Neural cell (in vitro differentiated cells): ENCODE measurements around the gene GPI. TPM values are rescaled to one million over a fixed set of nuclear protein-coding genes. Genes with fewer than 3 reads are reported as not detected.
A peak's percentile ranks its signal among the peaks of the same experiment; 100 is the strongest.

ENCODE experiments used
- H2AFZ ChIP-seq: fragments of 200-600, 300-800 bp; sonication (generic), shearing (Covaris generic); 2 replicates; pipeline ENCODE4 v1.6.0; 2014; ENCODE audit warnings: low read depth, mild to moderate bottlenecking, antibody characterized with exemption, low read length, moderate library complexity
- H3F3A ChIP-seq: fragments of 200-600 bp; shearing (Covaris generic); 2 replicates; pipeline ENCODE4 v1.6.1; 2016; ENCODE audit warnings: mild to moderate bottlenecking, moderate library complexity, mixed read lengths, antibody characterized with exemption, low read length; ENCODE audit not compliant: insufficient read depth, poor library complexity, severe bottlenecking
- H3K27ac ChIP-seq: fragments of 200-600, 300-800 bp; sonication (generic), shearing (Covaris generic); 2 replicates; pipeline ENCODE4 v1.5.1; 2014; ENCODE audit warnings: mild to moderate bottlenecking, low read length, moderate library complexity
- H3K27me3 ChIP-seq: fragments of 300-800, 200-600 bp; sonication (generic), shearing (Covaris generic); 2 replicates; pipeline ENCODE4 v1.6.0; 2014; ENCODE audit warnings: mild to moderate bottlenecking, low read depth, low read length, moderate library complexity; ENCODE audit not compliant: insufficient read depth
- H3K36me3 ChIP-seq: fragments of 300-800, 200-600 bp; sonication (generic), shearing (Covaris generic); 2 replicates; pipeline ENCODE4 v1.5.1; 2014; ENCODE audit warnings: mild to moderate bottlenecking, antibody characterized with exemption, low read length, moderate library complexity; ENCODE audit not compliant: insufficient read depth
- H3K4me2 ChIP-seq: fragments of 300-800, 200-600 bp; sonication (generic), shearing (Covaris generic); 2 replicates; pipeline ENCODE4 v1.6.0; 2014; ENCODE audit warnings: mild to moderate bottlenecking, low read length
- H3K4me3 ChIP-seq: fragments of 300-800, 200-600 bp; sonication (generic), shearing (Covaris generic); 2 replicates; pipeline ENCODE4 v1.5.1; 2014; ENCODE audit warnings: mild to moderate bottlenecking, low read length, moderate library complexity
- H3K79me2 ChIP-seq: fragments of 200-600 bp; shearing (Covaris generic); replicated peaks from 2 replicates; pipeline ENCODE4 v1.6.0; 2014; ENCODE audit warnings: mild to moderate bottlenecking, low read length, moderate library complexity; ENCODE audit not compliant: insufficient read depth
- H3K9ac ChIP-seq: fragments of 300-800, 200-600 bp; sonication (generic), shearing (Covaris generic); 2 replicates; pipeline ENCODE4 v1.6.1; 2016; ENCODE audit warnings: mild to moderate bottlenecking, low read length, mixed read lengths
- H3K9me2 ChIP-seq: fragments of 200-600 bp; shearing (Covaris generic); 2 replicates; pipeline ENCODE4 v1.6.1; 2016; ENCODE audit warnings: mild to moderate bottlenecking, low read length, mixed read lengths; ENCODE audit not compliant: insufficient read depth
- H3K9me3 ChIP-seq: fragments of 200-600, 300-800 bp; sonication (generic), shearing (Covaris generic); 2 replicates; pipeline ENCODE4 v1.6.1; 2016; ENCODE audit warnings: mild to moderate bottlenecking, mixed run types, low read length, moderate library complexity, mixed read lengths
- H4K20me1 ChIP-seq: fragments of 200-600 bp; shearing (Covaris generic); 2 replicates; pipeline ENCODE4 v1.6.1; 2016; ENCODE audit warnings: mild to moderate bottlenecking, mixed run types; ENCODE audit not compliant: insufficient read depth
- EP300 ChIP-seq: fragments of 450-650 bp; conservative IDR thresholded peaks from 2 replicates; pipeline ENCODE4 v1.6.1; 2014; ENCODE audit warnings: antibody characterized with exemption, mild to moderate bottlenecking, moderate library complexity; ENCODE audit not compliant: poor library complexity, severe bottlenecking
- EZH2 ChIP-seq: fragments of 200-600, 300-800 bp; shearing (Covaris generic), sonication (generic); IDR thresholded peaks from 2 replicates; pipeline ENCODE4 v1.6.1; 2014; ENCODE audit warnings: antibody characterized with exemption, low read length, borderline replicate concordance, mild to moderate bottlenecking; ENCODE audit not compliant: insufficient read depth, poor library complexity, severe bottlenecking
- MXI1 ChIP-seq: fragments of 450-650 bp; conservative IDR thresholded peaks from 2 replicates; pipeline ENCODE4 v1.6.1; 2014; ENCODE audit warnings: antibody characterized with exemption, mild to moderate bottlenecking; ENCODE audit not compliant: poor library complexity, severe bottlenecking
- POLR2AphosphoS5 ChIP-seq: IDR thresholded peaks from 2 replicates; pipeline ENCODE4 v1.6.1; 2012
- RAD21 ChIP-seq: fragments of 450-650 bp; conservative IDR thresholded peaks from 2 replicates; pipeline ENCODE4 v1.6.1; 2014; ENCODE audit warnings: antibody characterized with exemption, mild to moderate bottlenecking, moderate library complexity
- SMC3 ChIP-seq: fragments of 450-650 bp; conservative IDR thresholded peaks from 2 replicates; pipeline ENCODE4 v1.6.1; 2014; ENCODE audit warnings: antibody characterized with exemption, mild to moderate bottlenecking, moderate library complexity; ENCODE audit not compliant: poor library complexity
- TAF1 ChIP-seq: IDR thresholded peaks from 2 replicates; pipeline ENCODE4 v1.6.1; 2012; ENCODE audit warnings: low read depth
- polyA minus RNA-seq: library from RNA; depleted of rRNA, polyadenylated mRNA; stranded (reverse); fragments of >200 nt; gene quantifications from 2 replicates; pipeline ENCODE4 v1.2.3, GENCODE V29; 2014
- polyA plus RNA-seq: library from polyadenylated mRNA; depleted of rRNA; stranded (reverse); fragments of >200 nt; gene quantifications from 2 replicates; pipeline ENCODE4 v1.2.3, GENCODE V29; 2014
- TF ChIP-seq, protein P1 (sequence below): IDR thresholded peaks from 2 replicates; pipeline ENCODE4 v1.6.1; 2012; ENCODE audit warnings: borderline replicate concordance
- TF ChIP-seq, protein P2 (sequence below): fragments of 450-650 bp; IDR thresholded peaks from 2 replicates; pipeline ENCODE4 v1.5.1; 2014; ENCODE audit warnings: antibody characterized with exemption, mild to moderate bottlenecking, moderate library complexity; ENCODE audit not compliant: poor library complexity, severe bottlenecking

The GPI gene
- 113 and 124 TPM in 2 replicates for polyA plus RNA-seq
- 137 and 144 TPM in 2 replicates for polyA minus RNA-seq

DNA sequence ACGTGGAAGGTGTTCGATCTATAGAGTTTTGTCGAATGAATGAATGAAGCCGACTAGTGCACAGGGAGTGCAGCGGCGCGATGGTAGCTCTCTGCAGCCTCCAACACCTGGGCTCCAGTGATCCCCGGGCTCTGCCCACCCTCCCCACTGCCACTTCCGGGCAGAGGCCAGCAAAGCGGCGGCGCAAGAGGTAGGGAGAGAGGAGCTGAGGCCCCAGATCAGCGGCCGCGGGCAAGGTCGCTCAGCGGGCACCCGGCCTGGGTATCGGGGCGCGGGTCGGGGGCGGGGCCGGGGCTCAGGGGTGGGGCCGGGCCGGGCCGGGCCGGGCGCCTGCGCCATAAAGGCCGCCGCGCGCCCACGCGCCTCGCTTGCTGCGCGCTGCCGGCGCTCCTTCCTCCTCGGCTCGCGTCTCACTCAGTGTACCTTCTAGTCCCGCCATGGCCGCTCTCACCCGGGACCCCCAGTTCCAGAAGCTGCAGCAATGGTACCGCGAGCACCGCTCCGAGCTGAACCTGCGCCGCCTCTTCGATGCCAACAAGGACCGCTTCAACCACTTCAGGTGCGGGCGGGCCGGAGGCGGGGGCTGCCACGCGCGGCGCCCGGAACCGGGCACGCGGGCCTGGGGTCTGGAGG lies at the start of gene GPI:
TSS of gene GPI (plus strand) at position 367 of the 633 bp plus-strand sequence. CDS start at position 438, 71 bp downstream.
- no peaks in the 10 kb centered on the region for H3F3A ChIP-seq
- H2AFZ ChIP-seq = peak within 1 kb of the TSS; percentile 42
- peak within 1 kb of the TSS; percentile 90 for H3K4me3 ChIP-seq
- H3K27me3 ChIP-seq = no peaks in the 10 kb centered on the region
- H3K9ac ChIP-seq = peak within 1 kb of the TSS; percentile 80
- H3K9me2 ChIP-seq = no peaks in the 10 kb centered on the region
- H3K27ac ChIP-seq = peak within 1 kb of the TSS; percentile 53
- H3K4me2 ChIP-seq = peak within 1 kb of the TSS; percentile 63
- no peaks in the 10 kb centered on the region for H3K36me3 ChIP-seq
- no peaks in the 10 kb centered on the region for H4K20me1 ChIP-seq
- H3K79me2 ChIP-seq = no peaks in the 10 kb centered on the region
- no peaks in the 10 kb centered on the region for H3K9me3 ChIP-seq
- no peak for TF ChIP-seq RAD21
- peak; percentile 54 for TF ChIP-seq POLR2AphosphoS5
- TF ChIP-seq TAF1 = no peak
- TF ChIP-seq, protein P1, sequence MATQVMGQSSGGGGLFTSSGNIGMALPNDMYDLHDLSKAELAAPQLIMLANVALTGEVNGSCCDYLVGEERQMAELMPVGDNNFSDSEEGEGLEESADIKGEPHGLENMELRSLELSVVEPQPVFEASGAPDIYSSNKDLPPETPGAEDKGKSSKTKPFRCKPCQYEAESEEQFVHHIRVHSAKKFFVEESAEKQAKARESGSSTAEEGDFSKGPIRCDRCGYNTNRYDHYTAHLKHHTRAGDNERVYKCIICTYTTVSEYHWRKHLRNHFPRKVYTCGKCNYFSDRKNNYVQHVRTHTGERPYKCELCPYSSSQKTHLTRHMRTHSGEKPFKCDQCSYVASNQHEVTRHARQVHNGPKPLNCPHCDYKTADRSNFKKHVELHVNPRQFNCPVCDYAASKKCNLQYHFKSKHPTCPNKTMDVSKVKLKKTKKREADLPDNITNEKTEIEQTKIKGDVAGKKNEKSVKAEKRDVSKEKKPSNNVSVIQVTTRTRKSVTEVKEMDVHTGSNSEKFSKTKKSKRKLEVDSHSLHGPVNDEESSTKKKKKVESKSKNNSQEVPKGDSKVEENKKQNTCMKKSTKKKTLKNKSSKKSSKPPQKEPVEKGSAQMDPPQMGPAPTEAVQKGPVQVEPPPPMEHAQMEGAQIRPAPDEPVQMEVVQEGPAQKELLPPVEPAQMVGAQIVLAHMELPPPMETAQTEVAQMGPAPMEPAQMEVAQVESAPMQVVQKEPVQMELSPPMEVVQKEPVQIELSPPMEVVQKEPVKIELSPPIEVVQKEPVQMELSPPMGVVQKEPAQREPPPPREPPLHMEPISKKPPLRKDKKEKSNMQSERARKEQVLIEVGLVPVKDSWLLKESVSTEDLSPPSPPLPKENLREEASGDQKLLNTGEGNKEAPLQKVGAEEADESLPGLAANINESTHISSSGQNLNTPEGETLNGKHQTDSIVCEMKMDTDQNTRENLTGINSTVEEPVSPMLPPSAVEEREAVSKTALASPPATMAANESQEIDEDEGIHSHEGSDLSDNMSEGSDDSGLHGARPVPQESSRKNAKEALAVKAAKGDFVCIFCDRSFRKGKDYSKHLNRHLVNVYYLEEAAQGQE = peak; percentile 15
- TF ChIP-seq EZH2 = no peak
- TF ChIP-seq SMC3 = no peak
- no peak for TF ChIP-seq EP300
- TF ChIP-seq, protein P2, sequence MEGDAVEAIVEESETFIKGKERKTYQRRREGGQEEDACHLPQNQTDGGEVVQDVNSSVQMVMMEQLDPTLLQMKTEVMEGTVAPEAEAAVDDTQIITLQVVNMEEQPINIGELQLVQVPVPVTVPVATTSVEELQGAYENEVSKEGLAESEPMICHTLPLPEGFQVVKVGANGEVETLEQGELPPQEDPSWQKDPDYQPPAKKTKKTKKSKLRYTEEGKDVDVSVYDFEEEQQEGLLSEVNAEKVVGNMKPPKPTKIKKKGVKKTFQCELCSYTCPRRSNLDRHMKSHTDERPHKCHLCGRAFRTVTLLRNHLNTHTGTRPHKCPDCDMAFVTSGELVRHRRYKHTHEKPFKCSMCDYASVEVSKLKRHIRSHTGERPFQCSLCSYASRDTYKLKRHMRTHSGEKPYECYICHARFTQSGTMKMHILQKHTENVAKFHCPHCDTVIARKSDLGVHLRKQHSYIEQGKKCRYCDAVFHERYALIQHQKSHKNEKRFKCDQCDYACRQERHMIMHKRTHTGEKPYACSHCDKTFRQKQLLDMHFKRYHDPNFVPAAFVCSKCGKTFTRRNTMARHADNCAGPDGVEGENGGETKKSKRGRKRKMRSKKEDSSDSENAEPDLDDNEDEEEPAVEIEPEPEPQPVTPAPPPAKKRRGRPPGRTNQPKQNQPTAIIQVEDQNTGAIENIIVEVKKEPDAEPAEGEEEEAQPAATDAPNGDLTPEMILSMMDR = no peak
- peak; percentile 82 for TF ChIP-seq MXI1

DNA sequence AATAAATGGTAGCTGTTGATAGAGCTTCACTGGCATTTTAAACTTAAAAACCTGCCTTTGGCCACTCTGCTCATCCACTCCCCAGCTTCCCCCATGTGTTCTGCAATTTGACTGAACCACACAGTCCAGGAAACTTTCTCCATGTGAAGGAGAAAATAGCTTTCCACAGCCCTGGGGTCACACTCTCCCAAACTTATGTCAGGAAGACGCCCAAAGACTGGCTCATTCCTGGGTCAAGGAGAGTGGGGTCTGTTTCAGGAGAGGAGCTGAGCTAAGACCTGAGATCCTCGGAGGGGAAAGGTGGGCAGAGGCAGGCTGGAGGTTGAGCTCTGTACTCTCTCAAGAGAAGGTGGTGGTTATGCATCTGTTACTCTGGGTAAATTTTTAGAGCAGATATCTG lies 48.7 kb upstream of the GPI start:
- H3K36me3 ChIP-seq = no peaks in the 10 kb centered on the region
- H4K20me1 ChIP-seq = no peaks in the 10 kb centered on the region
- H3K4me3 ChIP-seq = no peak overlapping the region
- H3K9ac ChIP-seq = no peak overlapping the region
- H3K4me2 ChIP-seq = no peak overlapping the region
- no peak overlapping the region for H2AFZ ChIP-seq
- H3K27me3 ChIP-seq = no peaks in the 10 kb centered on the region
- no peaks in the 10 kb centered on the region for H3K9me2 ChIP-seq
- no peaks in the 10 kb centered on the region for H3K79me2 ChIP-seq
- H3K9me3 ChIP-seq = no peaks in the 10 kb centered on the region
- TF ChIP-seq RAD21 = no peak
- TF ChIP-seq, protein P1 = no peak
- TF ChIP-seq EZH2 = no peak
- no peak for TF ChIP-seq SMC3
- TF ChIP-seq TAF1 = no peak
- TF ChIP-seq, protein P2 = no peak
- no peak for TF ChIP-seq EP300
- no peak for TF ChIP-seq POLR2AphosphoS5
- TF ChIP-seq MXI1 = no peak
- no peaks in the 10 kb centered on the region for H3F3A ChIP-seq
- no peak overlapping the region for H3K27ac ChIP-seq
